D721Med (cell line): Measurements from ENCODE around the gene NOL4L.

ENCODE experiments used
- DNase-seq: peaks from one replicate; pipeline ENCODE4 v3.0.0; 2011; ENCODE audit warnings: low spot score; ENCODE audit not compliant: insufficient read length
- FAIRE-seq: peaks from 2 replicates; lab custom pipeline; 2011; peaks lifted over from hg19 to GRCh38; lab: Jason Lieb, UNC
- CTCF ChIP-seq: IDR thresholded peaks from 2 replicates; pipeline ENCODE4 v1.5.1; 2012; ENCODE audit warnings: mild to moderate bottlenecking, control low read depth; ENCODE audit not compliant: insufficient read depth; ENCODE audit errors: missing control alignments

Gene NOL4L

GRCh38 chr20:32450484-32451061, 134.6 kb downstream of the NOL4L start:
- DNase-seq (peak; percentile 81), FAIRE-seq (no peak)
- TF ChIP-seq CTCF, result no peak

GRCh38 chr20:32449890-32450401, 135.2 kb downstream of the NOL4L start:
- peak; percentile 60 for DNase-seq

GRCh38 chr20:32449057-32449889, 135.9 kb downstream of the NOL4L start:
- DNase-seq, result no peak
- no peak for TF ChIP-seq CTCF
- FAIRE-seq, result no peak

More at GRCh38 chr20:32449890-32450401, 135.2 kb downstream of the NOL4L start:
- TF ChIP-seq CTCF, result no peak
- peak; percentile 48 for FAIRE-seq

- DNase-seq (no peak), FAIRE-seq (no peak)
- TF ChIP-seq CTCF, result no peak
Measured at GRCh38 chr20:32448306-32449056, 136.7 kb downstream of the NOL4L start.

GRCh38 chr20:32447136-32448027, 137.8 kb downstream of the NOL4L start:
- no peak for FAIRE-seq
- no peak for DNase-seq
- TF ChIP-seq CTCF, result no peak

GRCh38 chr20:32446301-32447100, 138.6 kb downstream of the NOL4L start:
- DNase-seq, result no peak
- no peak for TF ChIP-seq CTCF
- FAIRE-seq, result no peak
